Liver (tissue), 3 donors: ENCODE measurements around the gene MRPS18B.

Source experiments
- EGR1 ChIP-seq, 2 donors: IDR thresholded peaks; 2 replicates each; pipeline ENCODE4 v1.6.1; 2016 to 2018; ENCODE audit warnings: antibody characterized with exemption in 2 of 2, low read depth in 2 of 2
- FOXA1 ChIP-seq: IDR thresholded peaks from 2 replicates; pipeline ENCODE4 v1.6.1; 2016; ENCODE audit warnings: antibody characterized with exemption
- FOXA2 ChIP-seq: IDR thresholded peaks from 2 replicates; pipeline ENCODE4 v1.6.1; 2016; ENCODE audit warnings: antibody characterized with exemption
- GABPA ChIP-seq, 2 donors: IDR thresholded peaks in 1 of 2; conservative IDR thresholded peaks in 1 of 2; 2 replicates each; pipeline ENCODE4 v1.6.1; 2016; ENCODE audit warnings: antibody characterized with exemption in 2 of 2, mild to moderate bottlenecking in 1 of 2, moderate library complexity in 1 of 2
- RAD21 ChIP-seq, 2 donors: IDR thresholded peaks; 2 replicates each; pipeline ENCODE4 v1.6.1; 2016; ENCODE audit warnings: antibody characterized with exemption in 2 of 2, mild to moderate bottlenecking in 2 of 2
- RXRA ChIP-seq, 2 donors: IDR thresholded peaks; 2 replicates each; pipeline ENCODE4 v1.6.1; 2017 to 2018; ENCODE audit warnings: antibody characterized with exemption in 2 of 2, mild to moderate bottlenecking in 1 of 2
- SP1 ChIP-seq: IDR thresholded peaks from 2 replicates; pipeline ENCODE4 v1.6.1; 2018; ENCODE audit warnings: antibody characterized with exemption, mild to moderate bottlenecking
- TAF1 ChIP-seq: conservative IDR thresholded peaks from 2 replicates; pipeline ENCODE4 v1.6.1; 2016; ENCODE audit warnings: antibody characterized with exemption, mild to moderate bottlenecking
- YY1 ChIP-seq: IDR thresholded peaks from 2 replicates; pipeline ENCODE4 v1.6.1; 2016; ENCODE audit warnings: antibody characterized with exemption, mild to moderate bottlenecking
- TF ChIP-seq, protein P1 (sequence below): fragments of 150-350 bp; IDR thresholded peaks from 2 replicates; pipeline ENCODE4 v1.5.1; 2017; ENCODE audit warnings: improper control_type of control experiment, low read depth, low read length; ENCODE audit not compliant: missing input control
- TF ChIP-seq, protein P2 (sequence below): IDR thresholded peaks from 2 replicates; pipeline ENCODE4 v1.6.1; 2016; ENCODE audit warnings: antibody characterized with exemption
- TF ChIP-seq, protein P3 (sequence below): IDR thresholded peaks from 2 replicates; pipeline ENCODE4 v1.6.1; 2016; ENCODE audit warnings: antibody characterized with exemption
- TF ChIP-seq, protein P4 (sequence below): IDR thresholded peaks from 2 replicates; pipeline ENCODE4 v1.6.1; 2016; ENCODE audit warnings: antibody characterized with exemption, mild to moderate bottlenecking
- donor health status: healthy.
- donor health status: healthy.

DNA sequence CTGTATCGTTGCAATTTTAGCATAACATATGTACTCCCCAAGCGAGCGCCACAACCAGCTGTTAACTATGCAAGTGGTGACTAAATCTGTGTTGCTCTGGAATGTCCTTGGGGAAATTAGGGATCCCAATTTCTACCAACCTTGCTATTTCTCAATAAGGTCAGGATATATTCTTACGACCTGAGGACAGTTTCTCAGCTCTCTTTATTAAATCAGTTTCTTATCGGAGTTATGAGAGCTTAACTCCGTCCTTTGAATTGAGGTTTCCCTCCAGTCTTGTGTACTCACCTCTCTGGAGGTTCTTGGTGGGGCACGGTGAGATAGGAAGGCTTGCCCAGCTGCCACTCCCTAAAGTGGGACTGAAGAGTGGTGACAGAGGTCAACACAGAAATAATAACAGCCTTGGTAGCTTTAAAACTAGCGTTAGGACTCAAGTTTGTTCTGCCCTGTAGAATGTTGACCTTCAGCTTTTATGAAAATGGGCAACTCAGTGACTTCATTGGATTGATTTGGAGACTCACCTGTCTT, 694 bp downstream of the MRPS18B start:
- TF ChIP-seq SP1: no peak
- TF ChIP-seq RAD21 (IDR thresholded peaks at IDR 0.05): no peak
- no peak for TF ChIP-seq EGR1 (IDR thresholded peaks at IDR 0.05; ENCODE audit: low read depth in 2 of 2)
- TF ChIP-seq TAF1: no peak
- TF ChIP-seq, protein P1, sequence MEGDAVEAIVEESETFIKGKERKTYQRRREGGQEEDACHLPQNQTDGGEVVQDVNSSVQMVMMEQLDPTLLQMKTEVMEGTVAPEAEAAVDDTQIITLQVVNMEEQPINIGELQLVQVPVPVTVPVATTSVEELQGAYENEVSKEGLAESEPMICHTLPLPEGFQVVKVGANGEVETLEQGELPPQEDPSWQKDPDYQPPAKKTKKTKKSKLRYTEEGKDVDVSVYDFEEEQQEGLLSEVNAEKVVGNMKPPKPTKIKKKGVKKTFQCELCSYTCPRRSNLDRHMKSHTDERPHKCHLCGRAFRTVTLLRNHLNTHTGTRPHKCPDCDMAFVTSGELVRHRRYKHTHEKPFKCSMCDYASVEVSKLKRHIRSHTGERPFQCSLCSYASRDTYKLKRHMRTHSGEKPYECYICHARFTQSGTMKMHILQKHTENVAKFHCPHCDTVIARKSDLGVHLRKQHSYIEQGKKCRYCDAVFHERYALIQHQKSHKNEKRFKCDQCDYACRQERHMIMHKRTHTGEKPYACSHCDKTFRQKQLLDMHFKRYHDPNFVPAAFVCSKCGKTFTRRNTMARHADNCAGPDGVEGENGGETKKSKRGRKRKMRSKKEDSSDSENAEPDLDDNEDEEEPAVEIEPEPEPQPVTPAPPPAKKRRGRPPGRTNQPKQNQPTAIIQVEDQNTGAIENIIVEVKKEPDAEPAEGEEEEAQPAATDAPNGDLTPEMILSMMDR: no peak
- no peak for TF ChIP-seq GABPA (IDR thresholded peaks at IDR 0.05 in 1 of 2, conservative IDR thresholded peaks at IDR 0.05 in 1 of 2)
- TF ChIP-seq, protein P2, sequence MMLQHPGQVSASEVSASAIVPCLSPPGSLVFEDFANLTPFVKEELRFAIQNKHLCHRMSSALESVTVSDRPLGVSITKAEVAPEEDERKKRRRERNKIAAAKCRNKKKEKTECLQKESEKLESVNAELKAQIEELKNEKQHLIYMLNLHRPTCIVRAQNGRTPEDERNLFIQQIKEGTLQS: no peak
- no peak for TF ChIP-seq FOXA1
- no peak for TF ChIP-seq YY1
- TF ChIP-seq, protein P3, sequence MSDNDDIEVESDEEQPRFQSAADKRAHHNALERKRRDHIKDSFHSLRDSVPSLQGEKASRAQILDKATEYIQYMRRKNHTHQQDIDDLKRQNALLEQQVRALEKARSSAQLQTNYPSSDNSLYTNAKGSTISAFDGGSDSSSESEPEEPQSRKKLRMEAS: no peak
- TF ChIP-seq, protein P4, sequence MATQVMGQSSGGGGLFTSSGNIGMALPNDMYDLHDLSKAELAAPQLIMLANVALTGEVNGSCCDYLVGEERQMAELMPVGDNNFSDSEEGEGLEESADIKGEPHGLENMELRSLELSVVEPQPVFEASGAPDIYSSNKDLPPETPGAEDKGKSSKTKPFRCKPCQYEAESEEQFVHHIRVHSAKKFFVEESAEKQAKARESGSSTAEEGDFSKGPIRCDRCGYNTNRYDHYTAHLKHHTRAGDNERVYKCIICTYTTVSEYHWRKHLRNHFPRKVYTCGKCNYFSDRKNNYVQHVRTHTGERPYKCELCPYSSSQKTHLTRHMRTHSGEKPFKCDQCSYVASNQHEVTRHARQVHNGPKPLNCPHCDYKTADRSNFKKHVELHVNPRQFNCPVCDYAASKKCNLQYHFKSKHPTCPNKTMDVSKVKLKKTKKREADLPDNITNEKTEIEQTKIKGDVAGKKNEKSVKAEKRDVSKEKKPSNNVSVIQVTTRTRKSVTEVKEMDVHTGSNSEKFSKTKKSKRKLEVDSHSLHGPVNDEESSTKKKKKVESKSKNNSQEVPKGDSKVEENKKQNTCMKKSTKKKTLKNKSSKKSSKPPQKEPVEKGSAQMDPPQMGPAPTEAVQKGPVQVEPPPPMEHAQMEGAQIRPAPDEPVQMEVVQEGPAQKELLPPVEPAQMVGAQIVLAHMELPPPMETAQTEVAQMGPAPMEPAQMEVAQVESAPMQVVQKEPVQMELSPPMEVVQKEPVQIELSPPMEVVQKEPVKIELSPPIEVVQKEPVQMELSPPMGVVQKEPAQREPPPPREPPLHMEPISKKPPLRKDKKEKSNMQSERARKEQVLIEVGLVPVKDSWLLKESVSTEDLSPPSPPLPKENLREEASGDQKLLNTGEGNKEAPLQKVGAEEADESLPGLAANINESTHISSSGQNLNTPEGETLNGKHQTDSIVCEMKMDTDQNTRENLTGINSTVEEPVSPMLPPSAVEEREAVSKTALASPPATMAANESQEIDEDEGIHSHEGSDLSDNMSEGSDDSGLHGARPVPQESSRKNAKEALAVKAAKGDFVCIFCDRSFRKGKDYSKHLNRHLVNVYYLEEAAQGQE: no peak
- TF ChIP-seq RXRA (IDR thresholded peaks at IDR 0.05): no peak
- no peak for TF ChIP-seq FOXA2
